SK-N-SH treated with all-trans-retinoic acid at 6 μM for 48 hours (cell line): Measurements from ENCODE around the gene ABCA3.

Experiments used
- ARNTL ChIP-seq: fragments of 450-650 bp; formaldehyde crosslinking; IDR thresholded peaks from 2 replicates; pipeline ENCODE4 v1.5.0; 2020; ENCODE audit warnings: low read depth, mild to moderate bottlenecking, moderate library complexity, borderline replicate concordance
- ESRRG ChIP-seq: fragments of 250-450 bp; sonication (Bioruptor Pico); IDR thresholded peaks from 2 replicates; pipeline ENCODE4 v1.6.1; 2021; ENCODE audit warnings: mild to moderate bottlenecking
- RARB ChIP-seq: fragments of 250-450 bp; sonication (Bioruptor Pico); IDR thresholded peaks from 2 replicates; pipeline ENCODE4 v1.8.0; 2021; ENCODE audit warnings: mild to moderate bottlenecking, moderate library complexity
- SNAI2 ChIP-seq: fragments of 250-450 bp; sonication (Bioruptor Pico); IDR thresholded peaks from 2 replicates; pipeline ENCODE4 v1.5.0; 2020; ENCODE audit warnings: mild to moderate bottlenecking, moderate library complexity
- TCF4 ChIP-seq: fragments of 250-450 bp; sonication (Bioruptor Pico); IDR thresholded peaks from 2 replicates; pipeline ENCODE4 v1.8.0; 2021; ENCODE audit warnings: mild to moderate bottlenecking, moderate library complexity, borderline replicate concordance
- ZC3H10 ChIP-seq: fragments of 250-450 bp; sonication (Bioruptor Pico); IDR thresholded peaks from 2 replicates; pipeline ENCODE4 v1.5.1; 2021; ENCODE audit warnings: mild to moderate bottlenecking, moderate library complexity
- ZFP30 ChIP-seq: fragments of 450-650 bp; formaldehyde crosslinking; IDR thresholded peaks from 2 replicates; pipeline ENCODE4 v1.5.0; 2022; ENCODE audit warnings: mild to moderate bottlenecking, moderate library complexity
- ZNF70 ChIP-seq: fragments of 450-650 bp; formaldehyde crosslinking; IDR thresholded peaks from 2 replicates; pipeline ENCODE4 v1.5.0; 2020; ENCODE audit warnings: mild to moderate bottlenecking, moderate library complexity
- ZNF8 ChIP-seq: fragments of 450-650 bp; formaldehyde crosslinking; IDR thresholded peaks from 2 replicates; pipeline ENCODE4 v1.5.0; 2020; ENCODE audit warnings: mild to moderate bottlenecking, moderate library complexity
- TF ChIP-seq, protein P1 (sequence below): fragments of 250-450 bp; sonication (Bioruptor Pico); IDR thresholded peaks from 2 replicates; pipeline ENCODE4 v1.8.0; 2020; ENCODE audit warnings: mild to moderate bottlenecking, moderate library complexity, borderline replicate concordance
- TF ChIP-seq, protein P2 (sequence below): fragments of 250-450 bp; sonication (Bioruptor Pico); IDR thresholded peaks from 2 replicates; pipeline ENCODE4 v1.5.1; 2020; ENCODE audit warnings: low read depth, mild to moderate bottlenecking, moderate library complexity
- TF ChIP-seq, protein P3 (sequence below): fragments of 250-450 bp; sonication (Bioruptor Pico); IDR thresholded peaks from 2 replicates; pipeline ENCODE4 v1.5.0; 2020; ENCODE audit warnings: mild to moderate bottlenecking, moderate library complexity

DNA sequence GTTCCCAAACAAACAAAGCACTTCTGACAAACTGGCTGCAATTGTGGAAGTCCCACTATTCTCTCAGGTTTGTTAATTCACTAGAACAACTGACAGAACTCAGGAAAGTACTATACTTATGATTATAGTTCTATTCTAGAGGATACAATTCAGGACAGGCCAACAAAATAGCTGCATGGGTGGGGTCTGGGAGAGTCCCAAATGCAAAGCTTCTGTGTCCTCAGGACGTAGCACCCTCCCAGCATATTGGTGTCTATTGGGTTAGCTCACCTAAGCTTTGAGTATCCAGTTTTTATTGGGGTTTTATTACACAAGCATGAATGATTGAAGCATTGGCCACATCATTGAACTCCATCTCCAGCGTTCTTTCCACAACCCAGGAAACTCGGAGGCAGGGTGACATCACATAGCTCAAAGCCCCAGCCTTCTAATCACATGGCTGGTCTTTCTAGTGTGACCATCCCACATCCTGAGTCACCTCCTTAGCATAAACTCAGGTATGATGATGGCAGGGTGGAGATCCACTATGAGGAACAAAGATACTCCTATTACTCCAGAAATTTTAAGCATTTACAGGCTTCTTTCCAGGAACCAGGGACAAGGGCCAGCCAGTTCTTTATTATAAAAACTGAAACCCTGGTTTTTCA, 44.8 kb upstream of the ABCA3 start:
- TF ChIP-seq TCF4 (CRISPR knock-in tag): no peak
- TF ChIP-seq ZC3H10: no peak
- no peak for TF ChIP-seq ZFP30 (CRISPR knock-in tag)
- TF ChIP-seq, protein P1, sequence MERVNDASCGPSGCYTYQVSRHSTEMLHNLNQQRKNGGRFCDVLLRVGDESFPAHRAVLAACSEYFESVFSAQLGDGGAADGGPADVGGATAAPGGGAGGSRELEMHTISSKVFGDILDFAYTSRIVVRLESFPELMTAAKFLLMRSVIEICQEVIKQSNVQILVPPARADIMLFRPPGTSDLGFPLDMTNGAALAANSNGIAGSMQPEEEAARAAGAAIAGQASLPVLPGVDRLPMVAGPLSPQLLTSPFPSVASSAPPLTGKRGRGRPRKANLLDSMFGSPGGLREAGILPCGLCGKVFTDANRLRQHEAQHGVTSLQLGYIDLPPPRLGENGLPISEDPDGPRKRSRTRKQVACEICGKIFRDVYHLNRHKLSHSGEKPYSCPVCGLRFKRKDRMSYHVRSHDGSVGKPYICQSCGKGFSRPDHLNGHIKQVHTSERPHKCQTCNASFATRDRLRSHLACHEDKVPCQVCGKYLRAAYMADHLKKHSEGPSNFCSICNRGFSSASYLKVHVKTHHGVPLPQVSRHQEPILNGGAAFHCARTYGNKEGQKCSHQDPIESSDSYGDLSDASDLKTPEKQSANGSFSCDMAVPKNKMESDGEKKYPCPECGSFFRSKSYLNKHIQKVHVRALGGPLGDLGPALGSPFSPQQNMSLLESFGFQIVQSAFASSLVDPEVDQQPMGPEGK (CRISPR knock-in tag): no peak
- TF ChIP-seq, protein P2, sequence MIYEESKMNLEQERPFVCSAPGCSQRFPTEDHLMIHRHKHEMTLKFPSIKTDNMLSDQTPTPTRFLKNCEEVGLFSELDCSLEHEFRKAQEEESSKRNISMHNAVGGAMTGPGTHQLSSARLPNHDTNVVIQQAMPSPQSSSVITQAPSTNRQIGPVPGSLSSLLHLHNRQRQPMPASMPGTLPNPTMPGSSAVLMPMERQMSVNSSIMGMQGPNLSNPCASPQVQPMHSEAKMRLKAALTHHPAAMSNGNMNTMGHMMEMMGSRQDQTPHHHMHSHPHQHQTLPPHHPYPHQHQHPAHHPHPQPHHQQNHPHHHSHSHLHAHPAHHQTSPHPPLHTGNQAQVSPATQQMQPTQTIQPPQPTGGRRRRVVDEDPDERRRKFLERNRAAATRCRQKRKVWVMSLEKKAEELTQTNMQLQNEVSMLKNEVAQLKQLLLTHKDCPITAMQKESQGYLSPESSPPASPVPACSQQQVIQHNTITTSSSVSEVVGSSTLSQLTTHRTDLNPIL: no peak
- TF ChIP-seq, protein P3, sequence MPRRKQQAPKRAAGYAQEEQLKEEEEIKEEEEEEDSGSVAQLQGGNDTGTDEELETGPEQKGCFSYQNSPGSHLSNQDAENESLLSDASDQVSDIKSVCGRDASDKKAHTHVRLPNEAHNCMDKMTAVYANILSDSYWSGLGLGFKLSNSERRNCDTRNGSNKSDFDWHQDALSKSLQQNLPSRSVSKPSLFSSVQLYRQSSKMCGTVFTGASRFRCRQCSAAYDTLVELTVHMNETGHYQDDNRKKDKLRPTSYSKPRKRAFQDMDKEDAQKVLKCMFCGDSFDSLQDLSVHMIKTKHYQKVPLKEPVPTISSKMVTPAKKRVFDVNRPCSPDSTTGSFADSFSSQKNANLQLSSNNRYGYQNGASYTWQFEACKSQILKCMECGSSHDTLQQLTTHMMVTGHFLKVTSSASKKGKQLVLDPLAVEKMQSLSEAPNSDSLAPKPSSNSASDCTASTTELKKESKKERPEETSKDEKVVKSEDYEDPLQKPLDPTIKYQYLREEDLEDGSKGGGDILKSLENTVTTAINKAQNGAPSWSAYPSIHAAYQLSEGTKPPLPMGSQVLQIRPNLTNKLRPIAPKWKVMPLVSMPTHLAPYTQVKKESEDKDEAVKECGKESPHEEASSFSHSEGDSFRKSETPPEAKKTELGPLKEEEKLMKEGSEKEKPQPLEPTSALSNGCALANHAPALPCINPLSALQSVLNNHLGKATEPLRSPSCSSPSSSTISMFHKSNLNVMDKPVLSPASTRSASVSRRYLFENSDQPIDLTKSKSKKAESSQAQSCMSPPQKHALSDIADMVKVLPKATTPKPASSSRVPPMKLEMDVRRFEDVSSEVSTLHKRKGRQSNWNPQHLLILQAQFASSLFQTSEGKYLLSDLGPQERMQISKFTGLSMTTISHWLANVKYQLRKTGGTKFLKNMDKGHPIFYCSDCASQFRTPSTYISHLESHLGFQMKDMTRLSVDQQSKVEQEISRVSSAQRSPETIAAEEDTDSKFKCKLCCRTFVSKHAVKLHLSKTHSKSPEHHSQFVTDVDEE (CRISPR knock-in tag): no peak
- TF ChIP-seq ESRRG (CRISPR knock-in tag): no peak
- TF ChIP-seq ZNF8 (CRISPR knock-in tag): no peak
- no peak for TF ChIP-seq RARB (CRISPR knock-in tag)
- no peak for TF ChIP-seq SNAI2 (CRISPR knock-in tag)
- no peak for TF ChIP-seq ZNF70 (CRISPR knock-in tag)
- no peak for TF ChIP-seq ARNTL (CRISPR knock-in tag)
